Skin epidermis (tissue), 12 donors: ENCODE results near the gene TNFRSF9.
"Not testable (repeated sequence)": the region's sequence is repeated elsewhere in the genome, so short reads cannot be mapped to it uniquely, and the experiment has no call there.

ENCODE experiments used
- H3K27ac ChIP-seq, 21 experiments: fragments of 200-600 bp; sonication (generic) in 11 of 21; one replicate each; pipeline ENCODE4 v1.5.0; 2020; ENCODE audit warnings: mild to moderate bottlenecking in 3 of 21, inconsistent platforms in 2 of 21, moderate library complexity in 2 of 21
- H3K4me3 ChIP-seq, 7 experiments: fragments of 200-600 bp; sonication (generic) in 2 of 7; one replicate each; pipeline ENCODE4 v1.5.0; 2020; ENCODE audit warnings: inconsistent platforms in 2 of 7, mild to moderate bottlenecking in 2 of 7, moderate library complexity in 1 of 7

Gene TNFRSF9

GRCh38 chr1:7928247-7928646 is 12.4 kb downstream of the TNFRSF9 start:
- Histone ChIP-seq H3K4me3 (no peak overlapping the region), H3K27ac (no peak overlapping the region)

GRCh38 chr1:7927061-7927460 is 13.6 kb downstream of the TNFRSF9 start:
- not testable (repeated sequence) for H3K4me3 ChIP-seq, H3K27ac ChIP-seq

- H3K4me3 ChIP-seq, result no peak overlapping the region
- peak overlapping the region in 5 of 21 experiments; percentile 3 to 61 (median 47) for H3K27ac ChIP-seq
Observed at GRCh38 chr1:7922301-7922700, 18.3 kb downstream of the TNFRSF9 start.

GRCh38 chr1:7921796-7922195 is 18.8 kb downstream of the TNFRSF9 start:
- Histone ChIP-seq H3K27ac (peak overlapping the region in 5 of 21 experiments; percentile 3 to 61 (median 47)), H3K4me3 (no peak overlapping the region)

- no peak overlapping the region for H3K4me3 ChIP-seq
- no peak overlapping the region for H3K27ac ChIP-seq
Observed at GRCh38 chr1:7919880-7920279, 20.8 kb downstream of the TNFRSF9 start.

GRCh38 chr1:7917971-7918370 is 22.7 kb downstream of the TNFRSF9 start:
- not testable (repeated sequence) for H3K27ac ChIP-seq, H3K4me3 ChIP-seq

- Histone ChIP-seq H3K27ac (peak overlapping the region in 1 of 21 experiments; percentile 26), H3K4me3 (no peak overlapping the region)
Observed at GRCh38 chr1:7916501-7916830, 24.2 kb downstream of the TNFRSF9 start.

GRCh38 chr1:7915826-7916500 is 24.7 kb downstream of the TNFRSF9 start:
- Histone ChIP-seq H3K27ac (peak overlapping the region in 1 of 21 experiments; percentile 26), H3K4me3 (no peak overlapping the region)

GRCh38 chr1:7912743-7913557 is 27.7 kb downstream of the TNFRSF9 start:
- H3K4me3 ChIP-seq, result no peak overlapping the region
- H3K27ac ChIP-seq, result peak overlapping the region in 2 of 21 experiments; percentile 47 to 51

GRCh38 chr1:7912145-7912544 is 28.5 kb downstream of the TNFRSF9 start:
- Histone ChIP-seq H3K4me3 (no peak overlapping the region), H3K27ac (peak overlapping the region in 2 of 21 experiments; percentile 47 to 51)

- Histone ChIP-seq H3K4me3 (no peak overlapping the region), H3K27ac (no peak overlapping the region)
Observed at GRCh38 chr1:7905262-7905661, 35.4 kb downstream of the TNFRSF9 start.

GRCh38 chr1:7902478-7903085 is 38.1 kb downstream of the TNFRSF9 start:
- Histone ChIP-seq H3K4me3 (peak overlapping the region in 1 of 7 experiments; percentile 17), H3K27ac (no peak overlapping the region)

- Histone ChIP-seq H3K27ac (no peak overlapping the region), H3K4me3 (no peak overlapping the region)
Observed at GRCh38 chr1:7899741-7900140, 40.9 kb downstream of the TNFRSF9 start.

GRCh38 chr1:7898962-7899361 is 41.7 kb downstream of the TNFRSF9 start:
- no peak overlapping the region for H3K4me3 ChIP-seq
- H3K27ac ChIP-seq, result no peak overlapping the region

- Histone ChIP-seq H3K4me3 (no peak overlapping the region), H3K27ac (no peak overlapping the region)
Observed at GRCh38 chr1:7896994-7897393, 43.6 kb downstream of the TNFRSF9 start.

GRCh38 chr1:7893529-7894180 is 47.0 kb downstream of the TNFRSF9 start:
- Histone ChIP-seq H3K27ac (no peak overlapping the region), H3K4me3 (no peak overlapping the region)

GRCh38 chr1:7891804-7892203 is 48.8 kb downstream of the TNFRSF9 start:
- Histone ChIP-seq H3K4me3 (no peak overlapping the region), H3K27ac (no peak overlapping the region)

- H3K27ac ChIP-seq, result no peak overlapping the region
Observed at GRCh38 chr1:7890853-7891252, 49.8 kb downstream of the TNFRSF9 start.

GRCh38 chr1:7888248-7889081 is 52.2 kb downstream of the TNFRSF9 start:
- H3K27ac ChIP-seq, result no peak overlapping the region
- H3K4me3 ChIP-seq, result no peak overlapping the region

More at GRCh38 chr1:7890853-7891252, 49.8 kb downstream of the TNFRSF9 start:
- H3K4me3 ChIP-seq, result no peak overlapping the region

- Histone ChIP-seq H3K27ac (no peak overlapping the region), H3K4me3 (no peak overlapping the region)
Observed at GRCh38 chr1:7886405-7886745, 54.3 kb downstream of the TNFRSF9 start.
